ENCODE measurements around the gene RBL1.
"Not testable (repeated sequence)": the region's sequence is repeated elsewhere in the genome, so short reads cannot be mapped to it uniquely, and the experiment has no call there.

Gene RBL1

GRCh38 chr20:37075932-37076685 lies 19.7 kb downstream of the RBL1 start:
- no peak for DNase-seq

GRCh38 chr20:37072293-37073196 lies 23.3 kb downstream of the RBL1 start:
- DNase-seq: no peak

GRCh38 chr20:37071481-37071911 lies 24.3 kb downstream of the RBL1 start:
- no peak for DNase-seq

- DNase-seq: not testable (repeated sequence)
Measured at GRCh38 chr20:37069563-37069962, 26.2 kb downstream of the RBL1 start.

GRCh38 chr20:37066168-37066567 lies 29.6 kb downstream of the RBL1 start:
- no peak for DNase-seq

GRCh38 chr20:37055276-37055675 lies 40.5 kb downstream of the RBL1 start:
- DNase-seq: no peak

- no peak for DNase-seq
Measured at GRCh38 chr20:37053230-37053950, 42.4 kb downstream of the RBL1 start.

- peak; percentile 50 for DNase-seq
Measured at GRCh38 chr20:37042986-37043972, 52.5 kb downstream of the RBL1 start.

GRCh38 chr20:37039366-37039765 lies 56.4 kb downstream of the RBL1 start:
- DNase-seq: not testable (repeated sequence)

GRCh38 chr20:37032077-37032476 lies 63.7 kb downstream of the RBL1 start:
- no peak for DNase-seq

GRCh38 chr20:37020636-37021035 lies 75.2 kb downstream of the RBL1 start:
- DNase-seq: no peak

- DNase-seq: not testable (repeated sequence)
Measured at GRCh38 chr20:37012631-37013030, 83.2 kb downstream of the RBL1 start.

GRCh38 chr20:37011858-37012257 lies 83.9 kb downstream of the RBL1 start:
- not testable (repeated sequence) for DNase-seq

GRCh38 chr20:37011147-37011546 lies 84.7 kb downstream of the RBL1 start:
- no peak for DNase-seq

- peak; percentile 30 for DNase-seq
Measured at GRCh38 chr20:37007898-37008649, 87.7 kb downstream of the RBL1 start.

- DNase-seq: peak; percentile 20
Measured at GRCh38 chr20:37005062-37005942, 90.5 kb downstream of the RBL1 start.

- not testable (repeated sequence) for DNase-seq
Measured at GRCh38 chr20:37001634-37002033, 94.2 kb downstream of the RBL1 start.

GRCh38 chr20:37000171-37000570 lies 95.6 kb downstream of the RBL1 start:
- not testable (repeated sequence) for DNase-seq

- DNase-seq: peak; percentile 31
Measured at GRCh38 chr20:36998652-36999051, 97.1 kb downstream of the RBL1 start.

GRCh38 chr20:36997121-36997520 lies 98.7 kb downstream of the RBL1 start:
- no peak for DNase-seq

Data from CD4-positive, alpha-beta T cell treated with Interleukin-15 for 1 hour (primary cell).